A549 (cell line): ENCODE data around the gene ZNF638.
"Not testable (repeated sequence)": the region's sequence is repeated elsewhere in the genome, so short reads cannot be mapped to it uniquely, and the experiment has no call there.

Experiments used
- RFX5 ChIP-seq: fragments of 450-650 bp; IDR thresholded peaks from 2 replicates; pipeline ENCODE4 v1.7.1; 2014; ENCODE audit warnings: antibody characterized with exemption, mild to moderate bottlenecking, moderate library complexity
- TF ChIP-seq, protein P1 (sequence below): fragments of >200 bp; sonication (Bioruptor Twin); formaldehyde crosslinking; IDR thresholded peaks from 3 replicates; pipeline ENCODE4 v1.5.1; 2016

DNA sequence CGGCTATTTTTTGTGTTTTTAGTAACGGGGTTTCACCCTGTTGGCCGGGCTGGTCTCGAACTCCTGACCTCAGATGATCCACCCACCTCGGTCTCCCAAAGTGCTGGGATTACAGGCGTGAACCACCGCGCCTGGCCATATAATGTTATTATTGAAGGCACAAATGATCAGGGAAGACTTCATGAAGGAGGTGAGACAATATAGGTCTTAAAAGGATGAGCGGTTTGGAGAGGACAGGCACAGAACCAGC is 326 bp upstream of the ZNF638 start:
- TF ChIP-seq, protein P1, sequence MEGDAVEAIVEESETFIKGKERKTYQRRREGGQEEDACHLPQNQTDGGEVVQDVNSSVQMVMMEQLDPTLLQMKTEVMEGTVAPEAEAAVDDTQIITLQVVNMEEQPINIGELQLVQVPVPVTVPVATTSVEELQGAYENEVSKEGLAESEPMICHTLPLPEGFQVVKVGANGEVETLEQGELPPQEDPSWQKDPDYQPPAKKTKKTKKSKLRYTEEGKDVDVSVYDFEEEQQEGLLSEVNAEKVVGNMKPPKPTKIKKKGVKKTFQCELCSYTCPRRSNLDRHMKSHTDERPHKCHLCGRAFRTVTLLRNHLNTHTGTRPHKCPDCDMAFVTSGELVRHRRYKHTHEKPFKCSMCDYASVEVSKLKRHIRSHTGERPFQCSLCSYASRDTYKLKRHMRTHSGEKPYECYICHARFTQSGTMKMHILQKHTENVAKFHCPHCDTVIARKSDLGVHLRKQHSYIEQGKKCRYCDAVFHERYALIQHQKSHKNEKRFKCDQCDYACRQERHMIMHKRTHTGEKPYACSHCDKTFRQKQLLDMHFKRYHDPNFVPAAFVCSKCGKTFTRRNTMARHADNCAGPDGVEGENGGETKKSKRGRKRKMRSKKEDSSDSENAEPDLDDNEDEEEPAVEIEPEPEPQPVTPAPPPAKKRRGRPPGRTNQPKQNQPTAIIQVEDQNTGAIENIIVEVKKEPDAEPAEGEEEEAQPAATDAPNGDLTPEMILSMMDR = not testable (repeated sequence)
- not testable (repeated sequence) for TF ChIP-seq RFX5
